Loucy (cell line): ENCODE data around the gene ZNF282.

Source experiments
- EZH2phosphoT487 ChIP-seq: fragments of 200-600 bp; IDR thresholded peaks from 2 replicates; pipeline ENCODE4 v1.6.1; 2018; ENCODE audit warnings: antibody characterized with exemption, mild to moderate bottlenecking, moderate library complexity, borderline replicate concordance
- TF ChIP-seq, protein P1 (sequence below): fragments of 200-600 bp; sonication (generic); conservative IDR thresholded peaks from 2 replicates; pipeline ENCODE4 v1.5.1; 2014; ENCODE audit warnings: mild to moderate bottlenecking, antibody characterized with exemption, low read length

DNA sequence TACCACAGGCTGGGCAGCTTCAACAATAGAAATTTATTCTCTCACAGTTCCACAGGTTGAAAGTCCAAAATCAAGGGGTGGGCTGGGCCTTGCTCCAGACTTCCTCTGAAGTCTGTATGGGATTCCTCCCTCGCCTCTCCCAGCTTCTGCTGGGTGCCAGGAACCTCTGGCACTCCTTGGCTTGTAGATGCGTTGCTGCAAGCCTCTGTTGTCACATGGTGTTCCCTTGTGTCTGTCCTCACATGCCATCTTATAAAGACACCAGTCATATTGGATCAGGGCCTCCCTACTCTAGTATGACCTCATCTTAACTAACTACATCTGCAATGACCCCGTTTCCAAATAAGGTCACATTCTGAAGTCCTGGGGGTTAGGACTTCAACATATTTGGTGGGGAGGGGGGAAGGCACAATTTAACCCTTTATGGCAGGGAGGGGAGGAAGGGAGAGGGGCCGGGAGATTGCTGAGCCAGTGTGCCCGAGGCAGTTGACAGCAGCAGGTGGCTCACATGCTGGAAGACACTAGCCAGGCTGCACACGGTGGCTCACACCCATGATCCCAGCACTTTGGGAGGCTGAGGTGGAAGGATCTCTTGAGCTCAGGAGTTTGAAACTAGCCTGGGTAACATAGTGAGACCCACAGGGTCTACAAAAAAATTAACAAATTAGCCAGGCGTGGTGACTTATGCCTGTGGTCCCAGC is 18.8 kb downstream of the ZNF282 start:
- TF ChIP-seq, protein P1, sequence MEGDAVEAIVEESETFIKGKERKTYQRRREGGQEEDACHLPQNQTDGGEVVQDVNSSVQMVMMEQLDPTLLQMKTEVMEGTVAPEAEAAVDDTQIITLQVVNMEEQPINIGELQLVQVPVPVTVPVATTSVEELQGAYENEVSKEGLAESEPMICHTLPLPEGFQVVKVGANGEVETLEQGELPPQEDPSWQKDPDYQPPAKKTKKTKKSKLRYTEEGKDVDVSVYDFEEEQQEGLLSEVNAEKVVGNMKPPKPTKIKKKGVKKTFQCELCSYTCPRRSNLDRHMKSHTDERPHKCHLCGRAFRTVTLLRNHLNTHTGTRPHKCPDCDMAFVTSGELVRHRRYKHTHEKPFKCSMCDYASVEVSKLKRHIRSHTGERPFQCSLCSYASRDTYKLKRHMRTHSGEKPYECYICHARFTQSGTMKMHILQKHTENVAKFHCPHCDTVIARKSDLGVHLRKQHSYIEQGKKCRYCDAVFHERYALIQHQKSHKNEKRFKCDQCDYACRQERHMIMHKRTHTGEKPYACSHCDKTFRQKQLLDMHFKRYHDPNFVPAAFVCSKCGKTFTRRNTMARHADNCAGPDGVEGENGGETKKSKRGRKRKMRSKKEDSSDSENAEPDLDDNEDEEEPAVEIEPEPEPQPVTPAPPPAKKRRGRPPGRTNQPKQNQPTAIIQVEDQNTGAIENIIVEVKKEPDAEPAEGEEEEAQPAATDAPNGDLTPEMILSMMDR = no peak
- TF ChIP-seq EZH2phosphoT487 = no peak
